H1 (cell line): ENCODE results near the gene SEMA3A. TPM values are rescaled to one million over a fixed set of nuclear protein-coding genes. Genes with fewer than 3 reads are reported as not detected.
A peak's percentile ranks its signal among the peaks of the same experiment; 100 is the strongest.

Experiments
- CTCF ChIA-PET: fragments of 300-600 bp; sonication (Branson Sonifier 250); formaldehyde crosslinking; loops from one replicate; lab custom pipeline; 2021; ENCODE audit not compliant: partially characterized antibody; lab: Charles Lee
- POLR2A ChIA-PET: fragments of 300-600 bp; sonication (Branson Sonifier 250); formaldehyde crosslinking; loops from one replicate; lab custom pipeline; 2021; ENCODE audit warnings: inconsistent platforms; ENCODE audit not compliant: partially characterized antibody; lab: Charles Lee
- DNase-seq, 2 experiments: peaks; one replicate each; pipeline versions ENCODE4 v3.0.0 to v3.0.0-alpha.2; 2010 to 2022; ENCODE audit warnings: low spot score in 2 of 2, low read depth in 1 of 2, mixed read lengths in 1 of 2
- FAIRE-seq: peaks from 2 replicates; lab custom pipeline; 2011; peaks lifted over from hg19 to GRCh38; lab: Jason Lieb, UNC
- H2AFZ ChIP-seq: 2 replicates; pipeline ENCODE4 v1.8.1; 2012; ENCODE audit warnings: low read length, inconsistent platforms
- H2AK5ac ChIP-seq: 2 replicates; pipeline ENCODE4 v1.6.1; 2013; ENCODE audit warnings: low read depth, low read length
- H2BK120ac ChIP-seq: replicated peaks from 2 replicates; pipeline ENCODE3; 2013; ENCODE audit warnings: low read depth, low read length, inconsistent platforms
- H2BK12ac ChIP-seq: 2 replicates; pipeline ENCODE4 v1.6.1; 2013; ENCODE audit warnings: low read depth, low read length
- H2BK15ac ChIP-seq: 2 replicates; pipeline ENCODE4 v1.6.1; 2013; ENCODE audit warnings: low read length
- H2BK20ac ChIP-seq: 2 replicates; pipeline ENCODE4 v1.6.1; 2013; ENCODE audit warnings: low read length
- H2BK5ac ChIP-seq: 2 replicates; pipeline ENCODE4 v1.6.1; 2013; ENCODE audit warnings: low read depth, low read length
- H3K14ac ChIP-seq: 2 replicates; pipeline ENCODE4 v1.6.1; 2013; ENCODE audit warnings: inconsistent platforms; ENCODE audit not compliant: insufficient read length
- H3K18ac ChIP-seq: 2 replicates; pipeline ENCODE4 v1.6.1; 2013; ENCODE audit warnings: low read length; ENCODE audit errors: extremely low read depth
- H3K23ac ChIP-seq: 2 replicates; pipeline ENCODE4 v1.6.1; 2013; ENCODE audit warnings: inconsistent platforms; ENCODE audit not compliant: insufficient read length
- H3K23me2 ChIP-seq: 2 replicates; pipeline ENCODE4 v1.6.1; 2013; ENCODE audit warnings: low read depth, low read length
- H3K27ac ChIP-seq: 2 replicates; pipeline ENCODE4 v1.6.1; 2011; ENCODE audit warnings: low read depth, low read length, inconsistent platforms
- H3K27me3 ChIP-seq, 4 experiments: replicated peaks in 1 of 4; 1 replicate in 1 of 4; 2 replicates in 3 of 4; pipeline versions ENCODE4 v1.6.1 to v1.8.1; 2011 to 2013; ENCODE audit warnings: low read length in 3 of 4, mild to moderate bottlenecking in 3 of 4, inconsistent platforms in 2 of 4, mixed read lengths in 2 of 4, moderate library complexity in 1 of 4; ENCODE audit not compliant: control insufficient read depth in 3 of 4, insufficient read depth in 3 of 4; ENCODE audit errors: extremely low read depth in 1 of 4
- H3K36me3 ChIP-seq, 4 experiments: 2 replicates each; pipeline versions ENCODE4 v1.6.1 to v1.8.1; 2011 to 2013; ENCODE audit warnings: mild to moderate bottlenecking in 4 of 4, low read length in 3 of 4, moderate library complexity in 2 of 4, control low read depth in 1 of 4, inconsistent platforms in 1 of 4; ENCODE audit not compliant: insufficient read depth in 4 of 4, control insufficient read depth in 2 of 4
- H3K4ac ChIP-seq: replicated peaks from 2 replicates; pipeline ENCODE3; 2013; ENCODE audit warnings: low read length, low read depth, mixed read lengths, inconsistent platforms; ENCODE audit not compliant: insufficient read length
- H3K4me1 ChIP-seq, 4 experiments: replicated peaks in 1 of 4; 1 replicate in 1 of 4; 2 replicates in 3 of 4; pipeline versions ENCODE4 v1.6.1 to v1.8.1; 2011 to 2013; ENCODE audit warnings: low read length in 3 of 4, inconsistent platforms in 2 of 4, mixed read lengths in 1 of 4; ENCODE audit not compliant: insufficient read depth in 4 of 4, control insufficient read depth in 3 of 4
- H3K4me2 ChIP-seq, 2 experiments: 2 replicates each; pipeline versions ENCODE4 v1.6.1 to v1.8.1; 2011 to 2013; ENCODE audit warnings: low read depth in 2 of 2, low read length in 2 of 2, control low read depth in 1 of 2, inconsistent platforms in 1 of 2, mild to moderate bottlenecking in 1 of 2; ENCODE audit not compliant: insufficient read depth in 1 of 2
- H3K4me3 ChIP-seq, 4 experiments: fragments of 200-600, 300-600 bp in 1 of 4; sonication (generic), shearing (Covaris generic), sonication (Bioruptor Twin) in 1 of 4; 2 replicates each; pipeline versions ENCODE4 v1.5.1 to v1.8.1; 2011 to 2016; ENCODE audit warnings: low read length in 4 of 4, low read depth in 3 of 4, control low read depth in 2 of 4, inconsistent platforms in 2 of 4, mild to moderate bottlenecking in 2 of 4, mixed read lengths in 1 of 4, moderate library complexity in 1 of 4; ENCODE audit not compliant: insufficient read depth in 2 of 4; ENCODE audit errors: extremely low read depth in 1 of 4
- H3K56ac ChIP-seq: replicated peaks from 2 replicates; pipeline ENCODE3; 2013; ENCODE audit warnings: low read depth, mild to moderate bottlenecking, mixed read lengths, low read length, inconsistent platforms; ENCODE audit not compliant: insufficient read length
- H3K79me1 ChIP-seq: 2 replicates; pipeline ENCODE4 v1.6.1; 2013; ENCODE audit warnings: low read depth, low read length, control low read depth
- H3K79me2 ChIP-seq, 2 experiments: 2 replicates each; pipeline versions ENCODE4 v1.6.1 to v1.8.1; 2012 to 2013; ENCODE audit warnings: low read length in 2 of 2, mild to moderate bottlenecking in 2 of 2, inconsistent platforms in 1 of 2; ENCODE audit not compliant: insufficient read depth in 2 of 2, control insufficient read depth in 1 of 2
- H3K9ac ChIP-seq, 4 experiments: replicated peaks in 1 of 4; 1 replicate in 1 of 4; 2 replicates in 3 of 4; pipeline versions ENCODE4 v1.6.1 to v1.8.1; 2011 to 2013; ENCODE audit warnings: low read depth in 3 of 4, low read length in 3 of 4, control low read depth in 2 of 4, mild to moderate bottlenecking in 2 of 4, moderate library complexity in 2 of 4, inconsistent platforms in 1 of 4; ENCODE audit errors: extremely low read depth in 1 of 4
- H3K9me3 ChIP-seq, 2 experiments: 2 replicates each; pipeline versions ENCODE4 v1.6.1 to v1.8.1; 2012 to 2013; ENCODE audit warnings: mild to moderate bottlenecking in 2 of 2, moderate library complexity in 2 of 2, control low read depth in 1 of 2, inconsistent platforms in 1 of 2, low read depth in 1 of 2, low read length in 1 of 2, mixed read lengths in 1 of 2; ENCODE audit not compliant: insufficient read depth in 2 of 2
- H4K20me1 ChIP-seq, 2 experiments: replicated peaks in 1 of 2; 2 replicates each; pipeline versions ENCODE3 to v1.8.1; 2011 to 2013; ENCODE audit warnings: inconsistent platforms in 2 of 2, low read length in 2 of 2, mild to moderate bottlenecking in 1 of 2; ENCODE audit not compliant: insufficient read depth in 2 of 2, control insufficient read depth in 1 of 2
- H4K5ac ChIP-seq: 2 replicates; pipeline ENCODE4 v1.6.1; 2013; ENCODE audit warnings: low read length, low read depth, mixed read lengths, inconsistent platforms; ENCODE audit not compliant: insufficient read length
- H4K8ac ChIP-seq: 2 replicates; pipeline ENCODE4 v1.8.0; 2013; ENCODE audit warnings: mild to moderate bottlenecking, moderate library complexity, low read length, inconsistent platforms; ENCODE audit not compliant: insufficient read depth; ENCODE audit errors: extremely low read depth
- H4K91ac ChIP-seq: replicated peaks from 2 replicates; pipeline ENCODE3; 2013; ENCODE audit warnings: low read length, mixed read lengths, inconsistent platforms; ENCODE audit not compliant: insufficient read length
- ASH2L ChIP-seq: fragments of 200-600, 300-600 bp; sonication (generic); IDR thresholded peaks from one replicate; pipeline ENCODE4 v1.7.1; 2017; ENCODE audit warnings: low read length
- BACH1 ChIP-seq: IDR thresholded peaks from 2 replicates; pipeline ENCODE4 v1.6.1; 2012; ENCODE audit warnings: low read length, improper control_type of control experiment
- CBX8 ChIP-seq: fragments of 300-800, 300-1000 bp; sonication (generic); IDR thresholded peaks from 2 replicates; pipeline ENCODE4 v1.7.1; 2016; ENCODE audit warnings: low read depth, low read length, borderline replicate concordance
- CHD2 ChIP-seq: IDR thresholded peaks from 2 replicates; pipeline ENCODE4 v1.6.1; 2012; ENCODE audit warnings: low read length, improper control_type of control experiment
- CTBP2 ChIP-seq: IDR thresholded peaks from 2 replicates; pipeline ENCODE4 v1.7.0; 2011; ENCODE audit warnings: borderline replicate concordance, mild to moderate bottlenecking, moderate library complexity, mixed read lengths, low read length; ENCODE audit not compliant: insufficient read depth, insufficient read length
- HDAC6 ChIP-seq: IDR thresholded peaks from one replicate; pipeline ENCODE4 v1.7.1; 2012; ENCODE audit warnings: low read depth, mild to moderate bottlenecking, inconsistent platforms, low read length, moderate library complexity
- KDM1A ChIP-seq: fragments of 200-600, 300-600 bp; sonication (generic); IDR thresholded peaks from 2 replicates; pipeline ENCODE4 v1.7.1; 2016; ENCODE audit warnings: mild to moderate bottlenecking, low read length, borderline replicate concordance
- SIRT6 ChIP-seq: IDR thresholded peaks from one replicate; pipeline ENCODE4 v1.7.1; 2012; ENCODE audit warnings: low read length, inconsistent platforms
- SP2 ChIP-seq: IDR thresholded peaks from 2 replicates; pipeline ENCODE4 v1.6.1; 2012; ENCODE audit warnings: mild to moderate bottlenecking, low read length, inconsistent platforms
- SP4 ChIP-seq: IDR thresholded peaks from 2 replicates; pipeline ENCODE4 v1.6.1; 2012; ENCODE audit warnings: low read length, inconsistent platforms
- TAF7 ChIP-seq: optimal IDR thresholded peaks from 2 replicates; pipeline ENCODE3; 2011; ENCODE audit warnings: low read depth, mild to moderate bottlenecking, inconsistent platforms, low read length, moderate library complexity, borderline replicate concordance
- TBP ChIP-seq: IDR thresholded peaks from 2 replicates; pipeline ENCODE4 v1.6.1; 2011; ENCODE audit warnings: low read depth, low read length, improper control_type of control experiment
- WGBS, 2 experiments: shearing (Covaris generic) in 1 of 2; methylation state at CpG; one replicate each; pipeline versions ENCODE4 v1.1.6 to v1.1.7; 2013 to 2015; ENCODE audit warnings: low lambda C conversion rate in 2 of 2, mixed read lengths in 2 of 2, inconsistent platforms in 1 of 2, low coverage in 1 of 2, missing lambda C conversion rate in 1 of 2; ENCODE audit not compliant: insufficient replicate concordance in 2 of 2, insufficient coverage in 1 of 2, insufficient read length in 1 of 2; ENCODE audit errors: extremely low coverage in 1 of 2, missing lambda C conversion rate in 1 of 2; 5-methylcytosine and 5-hydroxymethylcytosine counted together
- polyA plus RNA-seq, 7 experiments: library from polyadenylated mRNA; depleted of rRNA in 3 of 7; stranded (reverse) in 5 of 7; unstranded in 2 of 7; fragments of >200 nt in 5 of 7; fragments of 200-250 nt in 2 of 7; gene quantifications; 1 replicate in 5 of 7; 2 replicates in 1 of 7; 4 replicates in 1 of 7; pipeline versions ENCODE4 v1.2.1 to v1.2.3, GENCODE V29; 2011 to 2013; ENCODE audit warnings: missing spikeins in 2 of 7, mixed read lengths in 2 of 7
- total RNA-seq: library from RNA; stranded (reverse); fragmentation: NEBNext Ultra II Directional; extraction: Animal tissue kit (Norgen Biotek cat#: 25700); gene quantifications from 2 replicates; pipeline ENCODE4 v1.2.1, GENCODE V29; 2021
- TF ChIP-seq, protein P1 (sequence below): IDR thresholded peaks from 2 replicates; pipeline ENCODE4 v1.6.1; 2011; ENCODE audit warnings: low read length, improper control_type of control experiment
- TF ChIP-seq, protein P2 (sequence below): IDR thresholded peaks from 2 replicates; pipeline ENCODE4 v1.6.1; 2012; ENCODE audit warnings: inconsistent platforms

Gene SEMA3A
- total and polyA plus RNA-seq, 2 of the 8 experiments (the other 6 are each of a cell fraction or from before 2014, with no cell fraction given) = 8.1 to 45.9 TPM

DNA sequence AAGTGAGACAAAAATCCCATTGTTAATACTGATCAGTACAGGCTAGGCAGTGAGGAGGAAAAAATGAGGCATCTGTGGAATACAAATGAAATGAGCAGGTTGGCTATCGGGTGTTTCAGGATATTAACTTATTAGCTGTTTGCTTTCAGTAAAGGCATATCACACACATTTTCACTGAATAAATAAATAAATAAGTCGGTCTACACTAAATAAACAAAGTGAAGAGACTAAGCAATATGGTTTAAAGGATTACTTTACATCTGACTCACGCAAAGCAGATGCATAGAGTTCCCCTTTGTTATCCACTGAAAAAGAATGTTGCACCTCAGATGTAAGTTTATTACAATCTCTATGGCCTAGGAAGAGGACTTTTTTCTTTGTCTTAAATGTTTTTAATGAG is 6.3 kb upstream of the SEMA3A start:
- no peaks in the 10 kb centered on the region for H4K20me1 ChIP-seq
- no peak overlapping the region for H4K8ac ChIP-seq
- 14% methylated on average over 3 of the region's 3 CpGs; no CpG with 5 or more reads in 1 of the 2 experiments for WGBS, 2 experiments
- H3K36me3 ChIP-seq = no peaks in the 10 kb centered on the region
- peak overlapping the region; percentile 41; the same call in 1 of the 2 replicates for H3K18ac ChIP-seq
- no peak overlapping the region for H2BK15ac ChIP-seq
- H2BK12ac ChIP-seq = no peak overlapping the region
- ChIA-PET POLR2A (no interaction called here), CTCF (no interaction called here)
- H3K79me1 ChIP-seq = no peaks in the 10 kb centered on the region
- no peak overlapping the region for H2AFZ ChIP-seq
- H3K14ac ChIP-seq = no peak overlapping the region
- no peak overlapping the region for H2BK20ac ChIP-seq
- FAIRE-seq (no peak), DNase-seq (no peak)
- peaks cover 0 to 18% (median 1%) of the 10 kb centered on the region in 4 experiments; a peak in 3 of 7 replicates for H3K4me1 ChIP-seq
- peak overlapping the region in 1 of 2 experiments; percentile 20; a peak in 1 of 4 replicates for H3K4me2 ChIP-seq
- no peak overlapping the region for H2BK120ac ChIP-seq
- H3K4me3 ChIP-seq = peak overlapping the region in 1 of 4 experiments; percentile 17; a peak in 1 of 8 replicates
- H4K91ac ChIP-seq = no peak overlapping the region
- H2BK5ac ChIP-seq = no peak overlapping the region; the same call in 1 of the 2 replicates
- H3K27ac ChIP-seq = no peak overlapping the region
- no peaks in the 10 kb centered on the region for H3K79me2 ChIP-seq
- H3K9me3 ChIP-seq = no peaks in the 10 kb centered on the region
- no peak overlapping the region for H3K56ac ChIP-seq
- H2AK5ac ChIP-seq = no peak overlapping the region
- peak overlapping the region; percentile 28 for H4K5ac ChIP-seq
- H3K23me2 ChIP-seq = no peaks in the 10 kb centered on the region
- H3K27me3 ChIP-seq = no peaks in the 10 kb centered on the region
- no peak overlapping the region for H3K4ac ChIP-seq
- H3K23ac ChIP-seq = no peak overlapping the region
- H3K9ac ChIP-seq = no peak overlapping the region
- TF ChIP-seq, protein P1, sequence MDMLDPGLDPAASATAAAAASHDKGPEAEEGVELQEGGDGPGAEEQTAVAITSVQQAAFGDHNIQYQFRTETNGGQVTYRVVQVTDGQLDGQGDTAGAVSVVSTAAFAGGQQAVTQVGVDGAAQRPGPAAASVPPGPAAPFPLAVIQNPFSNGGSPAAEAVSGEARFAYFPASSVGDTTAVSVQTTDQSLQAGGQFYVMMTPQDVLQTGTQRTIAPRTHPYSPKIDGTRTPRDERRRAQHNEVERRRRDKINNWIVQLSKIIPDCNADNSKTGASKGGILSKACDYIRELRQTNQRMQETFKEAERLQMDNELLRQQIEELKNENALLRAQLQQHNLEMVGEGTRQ = no peak
- TF ChIP-seq SP2 (no peak), TAF7 (no peak), KDM1A (no peak), HDAC6 (no peak), SP4 (no peak), TBP (no peak), ASH2L (no peak), CTBP2 (no peak), CHD2 (no peak), BACH1 (no peak), SIRT6 (no peak), CBX8 (no peak)
- TF ChIP-seq, protein P2, sequence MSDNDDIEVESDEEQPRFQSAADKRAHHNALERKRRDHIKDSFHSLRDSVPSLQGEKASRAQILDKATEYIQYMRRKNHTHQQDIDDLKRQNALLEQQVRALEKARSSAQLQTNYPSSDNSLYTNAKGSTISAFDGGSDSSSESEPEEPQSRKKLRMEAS = no peak
